Mesenchymal stem cell (in vitro differentiated cells and primary cell): ENCODE data around the gene MAP2K6.

ENCODE experiments used
- DNase-seq: peaks from one replicate; pipeline ENCODE4 v3.0.0-alpha.2; 2013
- H2AFZ ChIP-seq: one replicate; pipeline ENCODE4 v1.6.1; 2013; ENCODE audit warnings: low read depth, mild to moderate bottlenecking, control low read depth, inconsistent platforms, low read length, moderate library complexity
- H2AK5ac ChIP-seq: 2 replicates; pipeline ENCODE4 v1.6.1; 2013; ENCODE audit warnings: low read length, moderate library complexity, mild to moderate bottlenecking, inconsistent platforms; ENCODE audit not compliant: severe bottlenecking
- H2BK120ac ChIP-seq: one replicate; pipeline ENCODE4 v1.6.1; 2013; ENCODE audit warnings: low read depth, mild to moderate bottlenecking, inconsistent platforms, low read length, moderate library complexity
- H2BK12ac ChIP-seq, 2 experiments: one replicate each; pipeline ENCODE4 v1.6.1; 2013; ENCODE audit warnings: inconsistent platforms in 2 of 2, low read length in 2 of 2, mild to moderate bottlenecking in 2 of 2, moderate library complexity in 2 of 2, control low read depth in 1 of 2
- H2BK15ac ChIP-seq: one replicate; pipeline ENCODE4 v1.6.1; 2013; ENCODE audit warnings: mild to moderate bottlenecking, low read depth, inconsistent platforms; ENCODE audit not compliant: poor library complexity, severe bottlenecking
- H2BK5ac ChIP-seq: 2 replicates; pipeline ENCODE4 v1.6.1; 2013; ENCODE audit warnings: low read depth, mild to moderate bottlenecking, low read length, control low read depth, inconsistent platforms; ENCODE audit not compliant: poor library complexity, severe bottlenecking
- H3K14ac ChIP-seq, 2 experiments: one replicate each; pipeline ENCODE4 v1.6.1; 2013; ENCODE audit warnings: inconsistent platforms in 2 of 2, low read length in 2 of 2, control low read depth in 1 of 2, mild to moderate bottlenecking in 1 of 2, moderate library complexity in 1 of 2
- H3K18ac ChIP-seq, 2 experiments: one replicate each; pipeline ENCODE4 v1.6.1; 2013; ENCODE audit warnings: inconsistent platforms in 2 of 2, low read length in 2 of 2, control low read depth in 1 of 2, low read depth in 1 of 2, mild to moderate bottlenecking in 1 of 2
- H3K23ac ChIP-seq, 2 experiments: one replicate each; pipeline ENCODE4 v1.6.1; 2013; ENCODE audit warnings: inconsistent platforms in 2 of 2, low read length in 2 of 2, mild to moderate bottlenecking in 2 of 2, moderate library complexity in 2 of 2, control low read depth in 1 of 2
- H3K27ac ChIP-seq: 2 replicates; pipeline ENCODE4 v1.5.1; 2013; ENCODE audit warnings: mild to moderate bottlenecking, moderate library complexity, low read length, control low read depth, inconsistent platforms; ENCODE audit not compliant: poor library complexity, severe bottlenecking
- H3K27me3 ChIP-seq, 2 experiments: 2 replicates each; pipeline versions ENCODE4 v1.6.1 to v1.7.0; 2013; ENCODE audit warnings: low read length in 2 of 2, mild to moderate bottlenecking in 2 of 2, moderate library complexity in 2 of 2, control low read depth in 1 of 2, inconsistent platforms in 1 of 2; ENCODE audit not compliant: control insufficient read depth in 1 of 2, insufficient read depth in 1 of 2
- H3K36me3 ChIP-seq, 2 experiments: 2 replicates each; pipeline versions ENCODE4 v1.6.1 to v1.7.0; 2013; ENCODE audit warnings: low read length in 2 of 2, control low read depth in 1 of 2, inconsistent platforms in 1 of 2, low read depth in 1 of 2, mild to moderate bottlenecking in 1 of 2; ENCODE audit not compliant: insufficient read depth in 2 of 2, control insufficient read depth in 1 of 2
- H3K4ac ChIP-seq, 2 experiments: one replicate each; pipeline ENCODE4 v1.6.1; 2013; ENCODE audit warnings: inconsistent platforms in 2 of 2, low read length in 2 of 2, mild to moderate bottlenecking in 2 of 2, moderate library complexity in 2 of 2, control low read depth in 1 of 2, low read depth in 1 of 2
- H3K4me1 ChIP-seq: 2 replicates; pipeline ENCODE4 v1.6.1; 2013; ENCODE audit warnings: low read depth, low read length, control low read depth; ENCODE audit not compliant: control insufficient read depth, insufficient read depth
- H3K4me2 ChIP-seq: 2 replicates; pipeline ENCODE4 v1.6.1; 2013; ENCODE audit warnings: low read length, mild to moderate bottlenecking, inconsistent platforms; ENCODE audit not compliant: poor library complexity, severe bottlenecking
- H3K4me3 ChIP-seq, 2 experiments: 2 replicates each; pipeline versions ENCODE4 v1.5.1 to v1.7.0; 2013; ENCODE audit warnings: low read length in 2 of 2, mild to moderate bottlenecking in 2 of 2, control low read depth in 1 of 2, low read depth in 1 of 2; ENCODE audit not compliant: insufficient read depth in 1 of 2
- H3K79me1 ChIP-seq: replicated peaks from 2 replicates; pipeline ENCODE4 v1.6.1; 2013; ENCODE audit warnings: mild to moderate bottlenecking, control low read depth, low read length, inconsistent platforms; ENCODE audit not compliant: poor library complexity, severe bottlenecking
- H3K9ac ChIP-seq: 2 replicates; pipeline ENCODE4 v1.7.0; 2013; ENCODE audit warnings: mild to moderate bottlenecking, low read length, moderate library complexity
- H3K9me3 ChIP-seq: 2 replicates; pipeline ENCODE4 v1.7.0; 2013; ENCODE audit warnings: mild to moderate bottlenecking, low read length; ENCODE audit not compliant: control insufficient read depth
- H4K8ac ChIP-seq: one replicate; pipeline ENCODE4 v1.6.1; 2013; ENCODE audit warnings: inconsistent platforms, mild to moderate bottlenecking, low read length, moderate library complexity
- H4K91ac ChIP-seq: one replicate; pipeline ENCODE4 v1.6.1; 2013; ENCODE audit warnings: mild to moderate bottlenecking, low read length, inconsistent platforms
- whole genome bisulfite sequencing: methylation state at CpG from one replicate; pipeline ENCODE4 v1.1.7; 2013; ENCODE audit warnings: mixed read lengths; 5-methylcytosine and 5-hydroxymethylcytosine counted together

MAP2K6 gene

DNA sequence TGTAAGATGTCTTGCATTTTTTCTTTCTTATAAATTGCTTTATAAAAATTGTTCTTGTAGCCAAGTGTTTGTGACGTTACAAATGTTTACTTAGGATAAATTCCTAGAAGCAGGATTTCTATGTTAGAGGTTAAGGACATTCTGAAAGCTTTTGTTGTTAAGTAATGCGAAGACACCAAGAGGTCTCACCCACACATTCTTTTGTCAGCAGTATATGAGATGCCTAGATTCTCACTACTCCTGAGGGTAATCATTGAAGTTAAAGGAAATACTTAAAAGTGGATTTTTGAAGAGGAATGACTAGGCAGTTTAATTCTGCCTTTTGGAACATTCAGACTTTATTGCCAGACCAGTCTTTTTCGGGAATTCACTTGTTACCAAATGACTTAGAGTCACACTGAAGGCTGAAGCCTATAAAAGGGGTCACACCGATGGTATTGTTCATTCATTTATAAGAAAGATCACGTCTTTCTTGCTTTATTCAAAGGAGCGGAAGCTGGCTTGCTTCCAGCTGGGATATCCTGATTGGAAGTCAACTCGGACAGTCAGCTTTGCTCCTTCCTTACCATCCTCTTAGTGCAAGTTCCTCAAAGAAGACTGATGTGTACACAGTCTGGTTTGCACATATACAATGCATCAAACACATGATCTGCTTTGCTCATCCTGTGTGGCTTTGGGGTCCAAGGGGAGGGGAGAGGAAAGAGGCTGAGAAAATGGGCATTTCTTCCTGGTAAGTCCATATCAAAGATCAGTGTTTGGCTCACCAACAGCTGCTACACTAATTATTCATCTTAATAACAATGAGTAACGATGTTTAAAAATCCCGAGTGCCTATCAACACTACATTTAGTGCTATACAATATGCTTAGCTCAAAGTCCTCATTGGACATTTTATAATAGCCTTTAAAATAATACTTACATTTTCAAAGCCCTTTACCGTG lies 160.0 kb downstream of the MAP2K6 start:
- no peaks in the 10 kb centered on the region for H3K27me3 ChIP-seq
- no peak overlapping the region for H2BK120ac ChIP-seq
- H4K91ac ChIP-seq, result no peak overlapping the region
- peak overlapping the region; percentile 87 for H3K27ac ChIP-seq
- H3K4me3 ChIP-seq, result no peak overlapping the region
- H2AK5ac ChIP-seq, result peak overlapping the region; percentile 29
- peak overlapping the region; percentile 5 for H4K8ac ChIP-seq
- peak overlapping the region; percentile 20 to 91 for H3K4ac ChIP-seq
- no peaks in the 10 kb centered on the region for H3K9me3 ChIP-seq
- DNase-seq, result peak; percentile 64
- H3K79me1 ChIP-seq, result no peaks in the 10 kb centered on the region
- WGBS, result 61% methylated on average over 9 of the region's 10 CpGs
- no peak overlapping the region for H3K9ac ChIP-seq
- no peak overlapping the region for H3K4me2 ChIP-seq
- no peaks in the 10 kb centered on the region for H3K36me3 ChIP-seq
- H3K4me1 ChIP-seq, result peaks cover 5% of the 10 kb centered on the region
- H3K14ac ChIP-seq, result peak overlapping the region in 1 of 2 experiments; percentile 91
- H3K23ac ChIP-seq, result no peak overlapping the region
- peak overlapping the region; percentile 54 for H2BK5ac ChIP-seq
- H3K18ac ChIP-seq, result peak overlapping the region; percentile 25 to 92
- H2BK15ac ChIP-seq, result no peak overlapping the region
- H2AFZ ChIP-seq, result no peak overlapping the region
- H2BK12ac ChIP-seq, result peak overlapping the region in 1 of 2 experiments; percentile 94

DNA sequence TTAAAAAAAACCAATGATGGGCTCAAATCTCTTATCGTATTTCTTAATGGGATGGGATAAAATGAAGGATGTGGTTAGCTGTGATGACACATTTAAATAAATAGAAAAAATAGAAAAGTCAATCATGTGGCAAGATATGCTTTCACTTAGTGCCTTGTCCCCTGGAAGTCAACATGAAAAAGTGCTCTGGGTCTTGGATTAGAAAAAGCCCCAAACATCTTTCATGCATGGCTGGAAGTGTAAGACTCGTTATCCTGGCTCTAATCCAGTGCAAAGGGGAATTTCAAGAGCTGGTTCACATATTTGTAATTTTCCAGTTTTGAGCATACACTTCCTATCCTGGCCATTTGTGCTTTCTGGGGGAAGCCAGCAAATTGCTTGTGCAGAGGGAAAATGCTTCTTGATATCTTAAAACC lies 160.9 kb downstream of the MAP2K6 start:
- Histone ChIP-seq H2AK5ac (no peak overlapping the region), H2BK15ac (no peak overlapping the region), H3K27ac (peak overlapping the region; percentile 87), H3K4ac (no peak overlapping the region), H2BK120ac (no peak overlapping the region), H3K27me3 (no peaks in the 10 kb centered on the region), H2BK12ac (no peak overlapping the region), H3K79me1 (no peaks in the 10 kb centered on the region), H3K14ac (no peak overlapping the region), H3K9ac (peak overlapping the region; percentile 24), H3K4me2 (no peak overlapping the region), H3K4me3 (no peak overlapping the region), H3K23ac (no peak overlapping the region), H2AFZ (no peak overlapping the region), H3K4me1 (peaks cover 5% of the 10 kb centered on the region), H2BK5ac (no peak overlapping the region), H3K9me3 (no peaks in the 10 kb centered on the region), H3K36me3 (no peaks in the 10 kb centered on the region), H3K18ac (no peak overlapping the region), H4K91ac (no peak overlapping the region), H4K8ac (no peak overlapping the region)
- peak; percentile 90 for DNase-seq
- WGBS, result 0% methylated on average over 1 of the region's 2 CpGs

- no peak overlapping the region for H2BK15ac ChIP-seq
- no peak overlapping the region for H3K4ac ChIP-seq
- no peak for DNase-seq
These were observed 162.6 kb downstream of the MAP2K6 start for GRCh38 chr17:69577098-69577497.

DNA sequence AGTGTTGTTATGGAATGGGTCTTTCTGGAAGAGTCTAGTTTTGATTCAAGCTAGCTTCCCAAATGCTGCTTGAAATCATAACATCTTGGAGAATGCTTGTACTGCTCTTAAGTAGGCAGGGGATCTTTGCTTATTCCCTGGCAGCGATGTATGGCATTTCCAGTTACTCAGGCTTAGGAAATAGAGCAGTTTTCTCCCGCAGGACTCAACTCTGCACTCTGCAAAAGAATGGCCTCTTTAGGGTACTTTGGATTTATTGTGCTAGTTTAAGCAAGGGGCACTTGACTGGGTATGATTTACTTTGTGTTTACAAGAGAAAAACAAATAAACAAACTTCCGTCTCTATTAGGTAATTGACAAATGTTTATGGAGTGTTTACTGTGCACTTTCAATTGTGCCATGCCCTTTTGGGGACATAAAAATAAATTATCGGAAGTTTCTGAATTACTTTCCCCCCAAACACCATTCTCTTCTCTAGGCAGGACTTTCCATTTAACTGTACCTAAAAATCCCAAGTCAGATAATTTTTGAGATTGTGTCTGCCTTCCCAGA lies 164.0 kb downstream of the MAP2K6 start:
- H2BK15ac ChIP-seq, result no peak overlapping the region
- H2BK5ac ChIP-seq, result no peak overlapping the region
- H3K4me1 ChIP-seq, result peaks cover 7% of the 10 kb centered on the region
- H3K27ac ChIP-seq, result no peak overlapping the region
- no peak overlapping the region for H3K9ac ChIP-seq
- no peaks in the 10 kb centered on the region for H3K9me3 ChIP-seq
- H3K4me3 ChIP-seq, result no peak overlapping the region
- H2BK120ac ChIP-seq, result no peak overlapping the region
- no peak overlapping the region for H3K23ac ChIP-seq
- 39% methylated on average over 3 of the region's 4 CpGs for WGBS
- no peak overlapping the region for H3K4me2 ChIP-seq
- no peak overlapping the region for H3K14ac ChIP-seq
- no peak overlapping the region for H3K18ac ChIP-seq
- H3K27me3 ChIP-seq, result no peaks in the 10 kb centered on the region
- no peak for DNase-seq
- no peaks in the 10 kb centered on the region for H3K79me1 ChIP-seq
- no peak overlapping the region for H2AK5ac ChIP-seq
- H4K91ac ChIP-seq, result no peak overlapping the region
- H2AFZ ChIP-seq, result no peak overlapping the region
- no peak overlapping the region for H2BK12ac ChIP-seq
- no peaks in the 10 kb centered on the region for H3K36me3 ChIP-seq
- H4K8ac ChIP-seq, result no peak overlapping the region
- no peak overlapping the region for H3K4ac ChIP-seq

More at GRCh38 chr17:69577098-69577497, 162.6 kb downstream of the MAP2K6 start:
- no peak overlapping the region for H2BK120ac ChIP-seq
- H3K23ac ChIP-seq, result no peak overlapping the region
- H4K91ac ChIP-seq, result no peak overlapping the region
- H3K18ac ChIP-seq, result peak overlapping the region in 1 of 2 experiments; percentile 66
- H3K79me1 ChIP-seq, result no peaks in the 10 kb centered on the region
- WGBS, result 96% methylated on average over 6 of the region's 7 CpGs
- no peaks in the 10 kb centered on the region for H3K36me3 ChIP-seq
- no peak overlapping the region for H3K4me2 ChIP-seq
- H3K14ac ChIP-seq, result no peak overlapping the region
- no peaks in the 10 kb centered on the region for H3K9me3 ChIP-seq
- H3K4me1 ChIP-seq, result peaks cover 7% of the 10 kb centered on the region
- H3K27ac ChIP-seq, result no peak overlapping the region
- peak overlapping the region in 1 of 2 experiments; percentile 45 for H2BK12ac ChIP-seq
- H2BK5ac ChIP-seq, result no peak overlapping the region
- H3K4me3 ChIP-seq, result no peak overlapping the region
- no peaks in the 10 kb centered on the region for H3K27me3 ChIP-seq
- no peak overlapping the region for H2AK5ac ChIP-seq
- H3K9ac ChIP-seq, result no peak overlapping the region
- no peak overlapping the region for H2AFZ ChIP-seq
- H4K8ac ChIP-seq, result no peak overlapping the region
